Spleen (tissue), 11 donors: ENCODE data around the gene FAM228B. TPM values are rescaled to one million over a fixed set of nuclear protein-coding genes. Genes with fewer than 3 reads are reported as not detected.

Experiments used
- DNase-seq: peaks from one replicate; pipeline ENCODE4 v3.0.0-alpha.2; 2020
- H3K27ac ChIP-seq, 8 donors: fragments of 200-600 bp; sonication (generic) in 7 of 8; 1 replicate in 4 of 8; 2 replicates in 4 of 8; pipeline versions ENCODE4 v1.5.0 to v1.8.0; 2016 to 2021; ENCODE audit warnings: inconsistent platforms in 4 of 8, mild to moderate bottlenecking in 4 of 8, moderate library complexity in 1 of 8
- H3K27me3 ChIP-seq, 7 donors: fragments of 200-600 bp; sonication (generic) in 6 of 7; replicated peaks in 1 of 7; 1 replicate in 4 of 7; 2 replicates in 3 of 7; pipeline versions ENCODE4 v1.5.0 to v1.8.0; 2016 to 2021; ENCODE audit warnings: inconsistent platforms in 3 of 7, mild to moderate bottlenecking in 1 of 7
- H3K36me3 ChIP-seq, 6 donors: fragments of 200-600 bp; sonication (generic) in 5 of 6; 1 replicate in 4 of 6; 2 replicates in 2 of 6; pipeline versions ENCODE4 v1.5.0 to v1.8.0; 2016 to 2021; ENCODE audit warnings: inconsistent platforms in 2 of 6
- H3K4me1 ChIP-seq, 6 donors: fragments of 200-600 bp; sonication (generic) in 5 of 6; 1 replicate in 3 of 6; 2 replicates in 3 of 6; pipeline versions ENCODE4 v1.5.0 to v1.8.0; 2016 to 2021; ENCODE audit warnings: inconsistent platforms in 3 of 6
- H3K4me3 ChIP-seq, 8 donors: fragments of 200-600 bp; sonication (generic) in 7 of 8; 1 replicate in 4 of 8; 2 replicates in 4 of 8; pipeline versions ENCODE4 v1.5.0 to v1.8.0; 2016 to 2021; ENCODE audit warnings: inconsistent platforms in 4 of 8, mild to moderate bottlenecking in 4 of 8, moderate library complexity in 2 of 8
- H3K9me3 ChIP-seq, 8 donors: fragments of 200-600 bp; sonication (generic) in 7 of 8; 1 replicate in 4 of 8; 2 replicates in 4 of 8; pipeline versions ENCODE4 v1.5.0 to v1.8.0; 2016 to 2021; ENCODE audit warnings: inconsistent platforms in 4 of 8
- CTCF ChIP-seq, 11 experiments: fragments of 200-600 bp in 7 of 11; fragments of 450-650 bp in 4 of 11; sonication (generic) in 4 of 11; IDR thresholded peaks in 8 of 11; conservative IDR thresholded peaks in 3 of 11; 1 replicate in 7 of 11; 2 replicates in 4 of 11; pipeline versions ENCODE4 v1.4.0 to v1.8.0; 2016 to 2021; ENCODE audit warnings: antibody characterized with exemption in 11 of 11, inconsistent platforms in 4 of 11, mild to moderate bottlenecking in 1 of 11
- POLR2A ChIP-seq, 3 donors: fragments of 450-650 bp; IDR thresholded peaks; one replicate each; pipeline ENCODE4 v1.5.1; 2017; ENCODE audit warnings: antibody characterized with exemption in 3 of 3, mild to moderate bottlenecking in 1 of 3
- POLR2AphosphoS5 ChIP-seq, 3 donors: sonication (generic); formaldehyde crosslinking; IDR thresholded peaks; one replicate each; pipeline ENCODE4 v1.5.1; 2017; ENCODE audit warnings: antibody characterized with exemption in 3 of 3
- WGBS, 5 donors: extraction: QIAGEN DNeasy Blood & Tissue Kit in 3 of 5; methylation state at CpG; one replicate each; pipeline versions ENCODE4 v1.1.5 to v1.1.7; 2013 to 2018; 5-methylcytosine and 5-hydroxymethylcytosine counted together
- intact Hi-C: fragments of 100-400 bp; cut with DNase I; formaldehyde crosslinking; loops from one replicate; pipeline ENCODE4 v1.15.0; 2023; ENCODE audit warnings: low total_unique reads
- polyA plus RNA-seq, 3 donors: library from polyadenylated mRNA; stranded (reverse); fragments of 200-250 nt; gene quantifications; one replicate each; pipeline ENCODE4 v1.2.1, GENCODE V29; 2013
- total RNA-seq, 7 donors: library from RNA; depleted of rRNA in 3 of 7; stranded (reverse); fragments of >200 nt in 3 of 7; fragmentation: NEBNext Ultra II Directional in 4 of 7; extraction: Animal tissue kit (Norgen Biotek cat#: 25700) in 4 of 7; gene quantifications; one replicate each; pipeline versions ENCODE4 v1.1.0 to v1.2.1, GENCODE V29; 2016 to 2021
- donor health status: healthy with polysubstance abuse.
- donor health status: DM: no; HTN: no; CAD: no; lungs with moderate emphysema.
- donor health status: DM: no; HTN: no; CAD: no.
- donor health status: Bipolar disorder and iron deficiency.
- donor health status: healthy.
- donor health status: DM: no; HTN: no; CAD: no.
- donor health status: DM: yes; HTN: yes; CAD: no.

Gene FAM228B
- total and polyA plus RNA-seq, 10 donors, result 12.8 to 37.7 (median 29.2) TPM

GRCh38 chr2:24121066-24121465 is 2.2 kb upstream of the FAM228B start:
- no peak overlapping the region for H3K4me3 ChIP-seq
- no peaks in the 10 kb centered on the region for H3K36me3 ChIP-seq
- no peaks in the 10 kb centered on the region for H3K9me3 ChIP-seq
- 83 to 94% (median 92%) methylated on average over 5 of the region's 5 CpGs for WGBS, 5 donors
- no peak for TF ChIP-seq POLR2AphosphoS5 (IDR thresholded peaks at IDR 0.05)
- TF ChIP-seq CTCF (IDR thresholded peaks at IDR 0.05 in 8 of 11, conservative IDR thresholded peaks at IDR 0.05 in 3 of 11), result no peak
- no peak for TF ChIP-seq POLR2A (IDR thresholded peaks at IDR 0.05)
- no peak for DNase-seq
- H3K27me3 ChIP-seq, result no peaks in the 10 kb centered on the region
- intact Hi-C loops, result no loop called here
- H3K27ac ChIP-seq, result no peak overlapping the region
- peaks cover 4 to 27% (median 22%) of the 10 kb centered on the region in 6 donors for H3K4me1 ChIP-seq

GRCh38 chr2:24121469-24121868 is 1.8 kb upstream of the FAM228B start:
- no peak for DNase-seq
- Histone ChIP-seq H3K4me1 (peaks cover 4 to 27% (median 22%) of the 10 kb centered on the region in 6 donors), H3K36me3 (no peaks in the 10 kb centered on the region), H3K27ac (no peak overlapping the region), H3K27me3 (no peaks in the 10 kb centered on the region), H3K9me3 (no peaks in the 10 kb centered on the region), H3K4me3 (no peak overlapping the region)
- intact Hi-C loops, result no loop called here
- 78 to 94% (median 88%) methylated on average over 4 of the region's 4 CpGs for WGBS, 5 donors
- no peak for TF ChIP-seq CTCF (IDR thresholded peaks at IDR 0.05 in 8 of 11, conservative IDR thresholded peaks at IDR 0.05 in 3 of 11)
- no peak for TF ChIP-seq POLR2A (IDR thresholded peaks at IDR 0.05)
- TF ChIP-seq POLR2AphosphoS5 (IDR thresholded peaks at IDR 0.05), result no peak

- WGBS, 5 donors, result 9 to 13% (median 10%) methylated on average over 14 to 15 of the region's 15 CpGs
- Histone ChIP-seq H3K36me3 (no peaks in the 10 kb centered on the region), H3K9me3 (no peaks in the 10 kb centered on the region), H3K27me3 (no peaks in the 10 kb centered on the region), H3K4me1 (peaks cover 4 to 27% (median 22%) of the 10 kb centered on the region in 6 donors), H3K27ac (peak overlapping the region; percentile 58 to 93 (median 88)), H3K4me3 (peak overlapping the region; percentile 63 to 84 (median 68))
- TF ChIP-seq POLR2A (IDR thresholded peaks at IDR 0.05), result no peak
- TF ChIP-seq CTCF (IDR thresholded peaks at IDR 0.05 in 8 of 11, conservative IDR thresholded peaks at IDR 0.05 in 3 of 11), result no peak
- no peak for TF ChIP-seq POLR2AphosphoS5 (IDR thresholded peaks at IDR 0.05)
- intact Hi-C loops, result no loop called here
- DNase-seq, result no peak
Measured at GRCh38 chr2:24122366-24123194, 689 bp upstream of the FAM228B start.

GRCh38 chr2:24123922-24124580 is 782 bp downstream of the FAM228B start:
- TF ChIP-seq POLR2A (IDR thresholded peaks at IDR 0.05), result no peak
- TF ChIP-seq CTCF (IDR thresholded peaks at IDR 0.05 in 8 of 11, conservative IDR thresholded peaks at IDR 0.05 in 3 of 11), result no peak
- no peak for TF ChIP-seq POLR2AphosphoS5 (IDR thresholded peaks at IDR 0.05)
- peak overlapping the region; percentile 63 to 84 (median 68) for H3K4me3 ChIP-seq
- DNase-seq, result no peak
- H3K36me3 ChIP-seq, result no peaks in the 10 kb centered on the region
- H3K9me3 ChIP-seq, result no peaks in the 10 kb centered on the region
- 7 to 16% (median 10%) methylated on average over 9 of the region's 9 CpGs for WGBS, 5 donors
- intact Hi-C loops, result no loop called here
- H3K4me1 ChIP-seq, result peaks cover 4 to 27% (median 22%) of the 10 kb centered on the region in 6 donors
- no peaks in the 10 kb centered on the region for H3K27me3 ChIP-seq
- peak overlapping the region; percentile 58 to 93 (median 88) for H3K27ac ChIP-seq
